B cell (primary cell): ENCODE results near the gene ELF1. TPM values are rescaled to one million over a fixed set of nuclear protein-coding genes. Genes with fewer than 3 reads are reported as not detected.

Source experiments
- ATAC-seq: fragments of 200-7000 bp; cut with Tn5 transposase; one replicate; pipeline ENCODE4 v1.10.0; 2021; ENCODE audit warnings: low read depth, mild to moderate bottlenecking, moderate number of reproducible peaks, moderate library complexity
- CTCF ChIA-PET: fragments of 350-600 bp; sonication (Branson Sonifier 250); formaldehyde crosslinking; loops from one replicate; lab custom pipeline; 2021; ENCODE audit warnings: antibody characterized with exemption, inconsistent platforms; lab: Charles Lee
- POLR2A ChIA-PET: fragments of 350-600 bp; sonication (Branson Sonifier 250); formaldehyde crosslinking; loops from one replicate; lab custom pipeline; 2021; ENCODE audit warnings: antibody characterized with exemption; lab: Charles Lee
- DNase-seq: peaks from one replicate; pipeline ENCODE4 v3.0.0; 2013
- H2AFZ ChIP-seq: 2 replicates; pipeline ENCODE4 v1.6.1; 2012; ENCODE audit warnings: mild to moderate bottlenecking, low read depth, low read length; ENCODE audit not compliant: insufficient read depth, poor library complexity, severe bottlenecking
- H3K27ac ChIP-seq, 2 donors: 1 replicate in 1 of 2; 2 replicates in 1 of 2; pipeline ENCODE4 v1.5.1; 2012 to 2013; ENCODE audit warnings: low read length in 2 of 2, mild to moderate bottlenecking in 2 of 2, moderate library complexity in 1 of 2
- H3K27me3 ChIP-seq, 4 experiments: fragments of 200-600 bp in 1 of 4; sonication (generic) in 1 of 4; replicated peaks in 1 of 4; 1 replicate in 2 of 4; 2 replicates in 2 of 4; pipeline versions ENCODE4 v1.6.1 to v1.7.0; 2013 to 2016; ENCODE audit warnings: low read length in 3 of 4, mild to moderate bottlenecking in 2 of 4, mixed read lengths in 1 of 4, moderate library complexity in 1 of 4; ENCODE audit not compliant: insufficient read depth in 4 of 4, control insufficient read depth in 3 of 4; ENCODE audit errors: control extremely low read depth in 1 of 4
- H3K36me3 ChIP-seq, 2 experiments: replicated peaks in 1 of 2; 1 replicate in 1 of 2; 2 replicates in 1 of 2; pipeline versions ENCODE4 v1.6.1 to v1.7.1; 2013; ENCODE audit warnings: low read length in 1 of 2; ENCODE audit not compliant: insufficient read depth in 2 of 2, control insufficient read depth in 1 of 2; ENCODE audit errors: control extremely low read depth in 1 of 2, extremely low read depth in 1 of 2
- H3K4me1 ChIP-seq, 2 donors: fragments of 200-600 bp in 1 of 2; sonication (generic) in 1 of 2; 1 replicate in 1 of 2; 2 replicates in 1 of 2; pipeline versions ENCODE4 v1.5.1 to v1.6.1; 2013 to 2017; ENCODE audit warnings: low read length in 2 of 2; ENCODE audit not compliant: control insufficient read depth in 2 of 2, insufficient read depth in 2 of 2
- H3K4me2 ChIP-seq: replicated peaks from 2 replicates; pipeline ENCODE3; 2012; ENCODE audit warnings: mild to moderate bottlenecking, low read depth, low read length; ENCODE audit not compliant: poor library complexity, severe bottlenecking
- H3K4me3 ChIP-seq, 5 experiments: fragments of 200-600 bp in 1 of 5; sonication (generic) in 1 of 5; 1 replicate in 3 of 5; 2 replicates in 2 of 5; pipeline versions ENCODE4 v1.5.1 to v1.7.0; 2011 to 2016; ENCODE audit warnings: low read length in 4 of 5, mild to moderate bottlenecking in 4 of 5, low read depth in 2 of 5, control low read depth in 1 of 5, moderate library complexity in 1 of 5; ENCODE audit not compliant: insufficient read depth in 1 of 5; ENCODE audit errors: control extremely low read depth in 1 of 5, extremely low read depth in 1 of 5
- H3K79me2 ChIP-seq: fragments of 200-600 bp; sonication (generic); one replicate; pipeline ENCODE4 v1.6.0; 2016; ENCODE audit warnings: low read length; ENCODE audit not compliant: control insufficient read depth, insufficient read depth
- H3K9ac ChIP-seq: fragments of 200-600 bp; sonication (generic); 2 replicates; pipeline ENCODE4 v1.6.1; 2017; ENCODE audit warnings: mild to moderate bottlenecking, low read length, moderate library complexity
- H3K9me3 ChIP-seq, 3 donors: one replicate each; pipeline versions ENCODE4 v1.6.1 to v1.7.1; 2013; ENCODE audit warnings: low read length in 2 of 3; ENCODE audit not compliant: control insufficient read depth in 2 of 3, insufficient read depth in 1 of 3; ENCODE audit errors: control extremely low read depth in 1 of 3
- H4K20me1 ChIP-seq: 2 replicates; pipeline ENCODE4 v1.6.0; 2012; ENCODE audit warnings: mild to moderate bottlenecking, low read length; ENCODE audit not compliant: insufficient read depth, control insufficient read depth, poor library complexity, severe bottlenecking
- H3K27ac Mint-ChIP-seq: one replicate; pipeline ENCODE4 v1.8.0; 2021; ENCODE audit warnings: mixed read lengths
- H3K27me3 Mint-ChIP-seq: one replicate; pipeline ENCODE4 v1.8.0; 2021; ENCODE audit warnings: mixed read lengths
- H3K4me1 Mint-ChIP-seq: one replicate; pipeline ENCODE4 v1.8.0; 2021; ENCODE audit warnings: mixed read lengths
- H3K4me3 Mint-ChIP-seq: one replicate; pipeline ENCODE4 v1.8.0; 2021; ENCODE audit warnings: mixed read lengths
- H3K9me3 Mint-ChIP-seq: one replicate; pipeline ENCODE4 v1.8.0; 2022; ENCODE audit warnings: mixed read lengths; ENCODE audit not compliant: insufficient read depth
- CTCF ChIP-seq: fragments of 200-600 bp; IDR thresholded peaks from one replicate; pipeline ENCODE4 v1.8.0; 2022; ENCODE audit warnings: antibody characterized with exemption, mild to moderate bottlenecking
- EZH2 ChIP-seq: IDR thresholded peaks from 2 replicates; pipeline ENCODE4 v1.6.1; 2012; ENCODE audit warnings: borderline replicate concordance, low read depth, mild to moderate bottlenecking, moderate library complexity, low read length; ENCODE audit not compliant: insufficient read depth, poor library complexity, severe bottlenecking
- intact Hi-C: fragments of 100-400 bp; cut with micrococcal nuclease; formaldehyde crosslinking; loops from one replicate; pipeline ENCODE4 v1.10.0; 2022
- polyA plus RNA-seq: library from polyadenylated mRNA; depleted of rRNA; stranded (reverse); fragments of >200 nt; gene quantifications from 2 replicates; pipeline ENCODE4 v1.2.3, GENCODE V29; 2012
- total RNA-seq, 2 donors: library from RNA; stranded (reverse); fragments of 120-200 nt in 1 of 2; gene quantifications; 1 replicate in 1 of 2; 2 replicates in 1 of 2; pipeline versions ENCODE4 v1.2.3 to v1.2.4, GENCODE V29; 2013 to 2022

ELF1 gene
- total and polyA plus RNA-seq, 2 donors (not counting 1 experiment from before 2014, with no cell fraction given), result 62.0 to 186 TPM

GRCh38 chr13:40975441-40975840, 43.7 kb downstream of the ELF1 start:
- Histone ChIP-seq H3K79me2 (peaks cover 100% of the 10 kb centered on the region), H3K4me3 (no peak overlapping the region), H3K9ac (peak overlapping the region; percentile 11), H3K4me2 (peak overlapping the region; percentile 61), H3K27ac (peak overlapping the region in 1 of 2 donors; percentile 50), H3K27me3 (no peaks in the 10 kb centered on the region), H3K4me1 (peaks cover 71 to 89% of the 10 kb centered on the region in 2 donors), H3K36me3 (peaks cover 8 to 15% of the 10 kb centered on the region in 2 experiments), H4K20me1 (peaks cover 60% of the 10 kb centered on the region), H3K9me3 (no peaks in the 10 kb centered on the region), H2AFZ (no peak overlapping the region)
- ATAC-seq (no peak), DNase-seq (no peak)
- TF ChIP-seq EZH2, result no peak
- TF ChIP-seq CTCF, result no peak
- intact Hi-C loops, result loop anchor here (2.0 kb wide), 4 partner anchors 15 to 85 kb away; partner anchors contain the start of genes ELF1 and WBP4
- ChIA-PET POLR2A (no interaction called here), CTCF (interaction anchor here (0.8 to 4.6 kb wide), 10 partner anchors 9 to 85 kb away, joined by 3 to 44 read pairs (median 10); partner anchors contain the start of genes ELF1 and WBP4)
- Mint-ChIP-seq H3K4me1 (peaks cover 88% of the 10 kb centered on the region), H3K9me3 (no peaks in the 10 kb centered on the region), H3K27me3 (no peaks in the 10 kb centered on the region), H3K4me3 (no peak overlapping the region), H3K27ac (no peak overlapping the region)
